Left lung (tissue), 10 donors: ENCODE results near the gene KLHL5. TPM values are rescaled to one million over a fixed set of nuclear protein-coding genes. Genes with fewer than 3 reads are reported as not detected.
A peak's percentile ranks its signal among the peaks of the same experiment; 100 is the strongest.
"Not testable (repeated sequence)": the region's sequence is repeated elsewhere in the genome, so short reads cannot be mapped to it uniquely, and the experiment has no call there.

Source experiments
- ATAC-seq: fragments of 200-7000 bp; cut with Tn5 transposase; one replicate; pipeline ENCODE4 v1.9.1; 2020; ENCODE audit warnings: moderate library complexity
- DNase-seq, 4 donors: peaks; one replicate each; pipeline ENCODE4 v3.0.0-alpha.2; 2013 to 2020
- H3K27ac ChIP-seq, 2 donors: fragments of 200-600 bp; sonication (generic) in 1 of 2; one replicate each; pipeline versions ENCODE4 v1.5.0 to v1.8.0; 2020 to 2021
- H3K27me3 ChIP-seq, 2 donors: fragments of 200-600 bp; sonication (generic) in 1 of 2; one replicate each; pipeline versions ENCODE4 v1.5.0 to v1.8.0; 2020 to 2021
- H3K36me3 ChIP-seq, 2 donors: fragments of 200-600 bp; sonication (generic) in 1 of 2; one replicate each; pipeline versions ENCODE4 v1.5.0 to v1.8.0; 2020 to 2021
- H3K4me1 ChIP-seq, 2 donors: fragments of 200-600 bp; one replicate each; pipeline ENCODE4 v1.8.0; 2021
- H3K4me3 ChIP-seq, 2 donors: fragments of 200-600 bp; sonication (generic) in 1 of 2; one replicate each; pipeline versions ENCODE4 v1.5.0 to v1.8.0; 2020 to 2021; ENCODE audit warnings: mild to moderate bottlenecking in 1 of 2
- H3K9me3 ChIP-seq, 2 donors: fragments of 200-600 bp; sonication (generic) in 1 of 2; one replicate each; pipeline versions ENCODE4 v1.5.0 to v1.8.0; 2020 to 2021
- intact Hi-C, 2 donors: fragments of 100-400 bp; cut with DNase I; formaldehyde crosslinking; loops; one replicate each; pipeline versions ENCODE4 v1.11.2 to v1.14.2; 2022
- polyA plus RNA-seq, 6 donors: library from polyadenylated mRNA; unstranded; fragments of 120-200 nt; gene quantifications; one replicate each; pipeline ENCODE4 v1.2.1, GENCODE V29; 2013; ENCODE audit not compliant: insufficient read length in 6 of 6
- total RNA-seq, 2 donors: library from RNA; stranded (reverse); fragmentation: NEBNext Ultra II Directional; extraction: Animal tissue kit (Norgen Biotek cat#: 25700); gene quantifications; one replicate each; pipeline ENCODE4 v1.2.1, GENCODE V29; 2021
- TF ChIP-seq, protein P1 (sequence below), 2 donors: fragments of 200-600 bp; sonication (generic) in 1 of 2; IDR thresholded peaks; one replicate each; pipeline versions ENCODE4 v1.5.0 to v1.8.0; 2021; ENCODE audit warnings: antibody characterized with exemption in 2 of 2
- donor health status: DM: no; HTN: yes; CAD: no.
- donor health status: DM: no; HTN: no; CAD: no.

The KLHL5 gene
- total and polyA plus RNA-seq, 8 donors, result 25.9 to 55.3 (median 43.2) TPM

GRCh38 chr4:39029752-39030694 lies 32.0 kb upstream of the KLHL5 start:
- no peak overlapping the region for H3K27ac ChIP-seq
- H3K4me3 ChIP-seq, result peak overlapping the region in 1 of 2 donors; percentile 0
- TF ChIP-seq, protein P1, sequence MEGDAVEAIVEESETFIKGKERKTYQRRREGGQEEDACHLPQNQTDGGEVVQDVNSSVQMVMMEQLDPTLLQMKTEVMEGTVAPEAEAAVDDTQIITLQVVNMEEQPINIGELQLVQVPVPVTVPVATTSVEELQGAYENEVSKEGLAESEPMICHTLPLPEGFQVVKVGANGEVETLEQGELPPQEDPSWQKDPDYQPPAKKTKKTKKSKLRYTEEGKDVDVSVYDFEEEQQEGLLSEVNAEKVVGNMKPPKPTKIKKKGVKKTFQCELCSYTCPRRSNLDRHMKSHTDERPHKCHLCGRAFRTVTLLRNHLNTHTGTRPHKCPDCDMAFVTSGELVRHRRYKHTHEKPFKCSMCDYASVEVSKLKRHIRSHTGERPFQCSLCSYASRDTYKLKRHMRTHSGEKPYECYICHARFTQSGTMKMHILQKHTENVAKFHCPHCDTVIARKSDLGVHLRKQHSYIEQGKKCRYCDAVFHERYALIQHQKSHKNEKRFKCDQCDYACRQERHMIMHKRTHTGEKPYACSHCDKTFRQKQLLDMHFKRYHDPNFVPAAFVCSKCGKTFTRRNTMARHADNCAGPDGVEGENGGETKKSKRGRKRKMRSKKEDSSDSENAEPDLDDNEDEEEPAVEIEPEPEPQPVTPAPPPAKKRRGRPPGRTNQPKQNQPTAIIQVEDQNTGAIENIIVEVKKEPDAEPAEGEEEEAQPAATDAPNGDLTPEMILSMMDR (IDR thresholded peaks at IDR 0.05), result no peak

GRCh38 chr4:39030725-39031124 lies 31.3 kb upstream of the KLHL5 start:
- Histone ChIP-seq H3K9me3 (no peaks in the 10 kb centered on the region), H3K27me3 (no peaks in the 10 kb centered on the region), H3K4me1 (peaks cover 0 to 30% of the 10 kb centered on the region in 2 donors), H3K27ac (no peak overlapping the region), H3K36me3 (no peaks in the 10 kb centered on the region), H3K4me3 (peak overlapping the region in 1 of 2 donors; percentile 0)
- ATAC-seq (no peak), DNase-seq (no peak)
- TF ChIP-seq, protein P1 (IDR thresholded peaks at IDR 0.05), result no peak
- intact Hi-C loops, result no loop called here

More at GRCh38 chr4:39029752-39030694, 32.0 kb upstream of the KLHL5 start:
- ATAC-seq (no peak), DNase-seq (no peak)
- Histone ChIP-seq H3K27me3 (no peaks in the 10 kb centered on the region), H3K36me3 (no peaks in the 10 kb centered on the region), H3K4me1 (peaks cover 0 to 34% of the 10 kb centered on the region in 2 donors), H3K9me3 (no peaks in the 10 kb centered on the region)
- intact Hi-C loops, result no loop called here

DNA sequence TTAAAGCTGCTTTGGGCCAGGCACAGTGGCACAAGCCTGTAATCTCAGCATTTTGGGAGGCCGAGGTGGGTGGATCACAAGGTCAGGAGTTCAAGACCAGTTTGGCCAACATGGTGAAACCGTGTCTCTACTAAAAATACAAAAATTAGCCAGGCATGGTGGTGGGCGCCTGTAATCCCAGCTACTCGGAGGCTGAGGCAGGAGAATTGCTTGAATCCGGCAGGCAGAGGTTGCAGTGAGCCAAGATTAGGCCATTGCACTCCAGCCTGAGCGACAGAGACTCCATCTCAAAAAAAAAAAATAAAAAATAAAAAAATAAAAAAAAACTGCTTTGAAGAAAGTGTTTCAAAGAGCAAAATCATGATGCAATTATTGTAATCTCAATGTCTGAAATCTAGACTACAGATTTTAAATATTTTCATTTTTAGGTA lies 30.4 kb upstream of the KLHL5 start:
- ATAC-seq, H3K4me3 ChIP-seq, DNase-seq, intact Hi-C loops, H3K9me3 ChIP-seq, H3K36me3 ChIP-seq, H3K27me3 ChIP-seq: not testable (repeated sequence)
- Histone ChIP-seq H3K4me1 (peaks cover 0 to 30% of the 10 kb centered on the region in 2 donors), H3K27ac (peak overlapping the region in 1 of 2 donors; percentile 7)

DNA sequence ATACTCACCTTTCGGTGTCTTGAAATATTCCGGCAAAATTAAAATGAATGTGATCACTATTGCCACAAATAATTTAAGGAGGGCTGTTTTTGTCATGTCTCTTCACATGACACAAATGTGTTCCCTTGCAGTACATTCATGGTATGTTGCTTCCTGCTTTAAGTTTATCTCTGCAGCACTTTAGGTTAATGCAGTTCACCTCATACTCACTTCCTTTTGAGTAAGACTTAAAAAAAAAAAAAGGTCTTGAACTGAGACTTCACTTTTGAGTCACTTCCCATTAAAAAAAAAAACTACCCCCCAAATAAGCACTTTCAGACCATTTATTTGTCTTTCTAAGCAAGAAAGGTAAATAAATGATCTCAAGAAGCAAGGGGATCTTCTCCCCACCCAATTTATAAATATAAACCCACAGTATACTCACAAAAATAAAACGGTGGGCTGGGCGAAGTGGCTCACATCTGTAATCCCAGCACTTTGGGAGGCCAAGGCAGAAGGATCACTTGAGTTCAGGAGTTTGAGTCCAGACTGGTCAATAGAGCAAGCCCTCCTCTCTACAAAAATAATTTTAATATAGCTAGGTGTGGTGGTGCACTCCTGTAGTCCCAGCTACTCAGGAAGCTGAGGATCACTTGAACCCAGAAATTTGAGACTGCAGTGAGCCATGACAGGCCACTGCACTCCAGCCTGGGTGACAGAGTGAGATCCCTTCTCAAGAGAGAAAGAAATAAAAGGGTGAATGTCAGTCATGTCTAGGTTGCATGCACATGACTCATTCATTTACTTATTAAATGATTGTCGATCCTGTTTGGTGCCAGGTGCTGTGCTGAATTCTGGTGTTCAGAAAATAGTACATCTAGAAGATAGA lies 29.6 kb upstream of the KLHL5 start, which contains the start of gene TMEM156:
TSS of gene TMEM156 (minus strand) at position 192 of the 868 bp plus-strand sequence. CDS start at position 96, 96 bp downstream.
- Histone ChIP-seq H3K4me1 (peaks cover 0 to 26% of the 10 kb centered on the region in 2 donors), H3K27me3 (no peaks in the 10 kb centered on the region), H3K9me3 (no peaks in the 10 kb centered on the region), H3K27ac (peak within 1 kb of the TSS in 1 of 2 donors; percentile 7), H3K4me3 (no peak within 1 kb of the TSS), H3K36me3 (no peaks in the 10 kb centered on the region)
- TF ChIP-seq, protein P1 (IDR thresholded peaks at IDR 0.05), result no peak
- intact Hi-C loops, result no loop called here
- peak; percentile 53 for ATAC-seq
- no peak for DNase-seq

- no peaks in the 10 kb centered on the region for H3K36me3 ChIP-seq
- no peaks in the 10 kb centered on the region for H3K9me3 ChIP-seq
- H3K4me3 ChIP-seq, result no peak overlapping the region
- ATAC-seq (peak; percentile 60), DNase-seq (no peak)
- H3K4me1 ChIP-seq, result peaks cover 0 to 12% of the 10 kb centered on the region in 2 donors
- intact Hi-C loops, result no loop called here
- no peak overlapping the region for H3K27ac ChIP-seq
- TF ChIP-seq, protein P1 (IDR thresholded peaks at IDR 0.05), result no peak
- H3K27me3 ChIP-seq, result no peaks in the 10 kb centered on the region
These were observed 25.9 kb upstream of the KLHL5 start for GRCh38 chr4:39036172-39036571.
